Mesodermal cell (in vitro differentiated cells): Measurements from ENCODE around the gene TPST1.

Source experiments
- H3K27ac ChIP-seq: 2 replicates; pipeline ENCODE4 v1.7.0; 2013; ENCODE audit warnings: mild to moderate bottlenecking, low read depth, low read length, moderate library complexity; ENCODE audit not compliant: severe bottlenecking
- H3K36me3 ChIP-seq: 2 replicates; pipeline ENCODE4 v1.7.1; 2013; ENCODE audit warnings: mild to moderate bottlenecking, low read length, moderate library complexity; ENCODE audit not compliant: control insufficient read depth, insufficient read depth
- H3K4me1 ChIP-seq: one replicate; pipeline ENCODE4 v1.7.1; 2013; ENCODE audit warnings: mild to moderate bottlenecking, low read length; ENCODE audit not compliant: insufficient read depth, control insufficient read depth, poor library complexity, severe bottlenecking
- H3K4me3 ChIP-seq: 2 replicates; pipeline ENCODE4 v1.7.0; 2013; ENCODE audit warnings: low read length, control low read depth, mild to moderate bottlenecking; ENCODE audit not compliant: insufficient read depth, poor library complexity, severe bottlenecking; ENCODE audit errors: extremely low read depth
- H3K9me3 ChIP-seq: 2 replicates; pipeline ENCODE4 v1.7.1; 2013; ENCODE audit warnings: mild to moderate bottlenecking, low read length, moderate library complexity; ENCODE audit not compliant: control insufficient read depth
- WGBS, 2 experiments: methylation state at CpG; one replicate each; pipeline ENCODE4 v1.1.5; 2013; ENCODE audit warnings: missing lambda C conversion rate in 2 of 2; ENCODE audit not compliant: insufficient coverage in 2 of 2; 5-methylcytosine and 5-hydroxymethylcytosine counted together

TPST1 gene

GRCh38 chr7:66282591-66282935, 77.4 kb downstream of the TPST1 start:
- 90% methylated on average over 2 of the region's 6 CpGs; no CpG with 5 or more reads in 1 of the 2 experiments for WGBS, 2 experiments
- Histone ChIP-seq H3K4me3 (no peak overlapping the region), H3K9me3 (no peaks in the 10 kb centered on the region), H3K4me1 (peaks cover 7% of the 10 kb centered on the region), H3K36me3 (no peaks in the 10 kb centered on the region), H3K27ac (peak overlapping the region; percentile 51)

GRCh38 chr7:66283003-66283920, 78.1 kb downstream of the TPST1 start:
- no peak overlapping the region for H3K27ac ChIP-seq
- no CpG with 5 or more reads among the region's 5 CpGs for WGBS, 2 experiments
- no peak overlapping the region for H3K4me3 ChIP-seq
- H3K36me3 ChIP-seq: no peaks in the 10 kb centered on the region
- no peaks in the 10 kb centered on the region for H3K9me3 ChIP-seq
- peaks cover 7% of the 10 kb centered on the region for H3K4me1 ChIP-seq

GRCh38 chr7:66296001-66296521, 90.9 kb downstream of the TPST1 start:
- Histone ChIP-seq H3K9me3 (peaks cover 3% of the 10 kb centered on the region), H3K4me1 (no peaks in the 10 kb centered on the region), H3K27ac (no peak overlapping the region), H3K36me3 (no peaks in the 10 kb centered on the region), H3K4me3 (no peak overlapping the region)
- WGBS, 2 experiments: no CpG with 5 or more reads among the region's 1 CpG

GRCh38 chr7:66296557-66296956, 91.4 kb downstream of the TPST1 start:
- no peaks in the 10 kb centered on the region for H3K4me1 ChIP-seq
- peaks cover 3% of the 10 kb centered on the region for H3K9me3 ChIP-seq
- H3K27ac ChIP-seq: no peak overlapping the region
- no peaks in the 10 kb centered on the region for H3K36me3 ChIP-seq
- WGBS, 2 experiments: 80% methylated on average over 1 of the region's 3 CpGs; no CpG with 5 or more reads in 1 of the 2 experiments
- no peak overlapping the region for H3K4me3 ChIP-seq

- Histone ChIP-seq H3K27ac (no peak overlapping the region), H3K4me3 (no peak overlapping the region), H3K36me3 (no peaks in the 10 kb centered on the region), H3K4me1 (no peaks in the 10 kb centered on the region), H3K9me3 (peaks cover 3% of the 10 kb centered on the region)
These were observed 92.4 kb downstream of the TPST1 start for GRCh38 chr7:66297579-66297978.

- WGBS, 2 experiments: 80 to 100% methylated on average over 1 to 2 of the region's 2 CpGs
- H3K9me3 ChIP-seq: peaks cover 3% of the 10 kb centered on the region
- no peak overlapping the region for H3K4me3 ChIP-seq
- H3K36me3 ChIP-seq: no peaks in the 10 kb centered on the region
- H3K27ac ChIP-seq: no peak overlapping the region
- H3K4me1 ChIP-seq: no peaks in the 10 kb centered on the region
These were observed 96.1 kb downstream of the TPST1 start for GRCh38 chr7:66301249-66301648.

- Histone ChIP-seq H3K4me3 (no peak overlapping the region), H3K4me1 (no peaks in the 10 kb centered on the region), H3K36me3 (no peaks in the 10 kb centered on the region), H3K27ac (no peak overlapping the region), H3K9me3 (peaks cover 2% of the 10 kb centered on the region)
- no CpG with 5 or more reads among the region's 3 CpGs for WGBS, 2 experiments
These were observed 96.6 kb downstream of the TPST1 start for GRCh38 chr7:66301737-66302136.

GRCh38 chr7:66303454-66304155, 98.5 kb downstream of the TPST1 start:
- Histone ChIP-seq H3K9me3 (no peaks in the 10 kb centered on the region), H3K4me1 (no peaks in the 10 kb centered on the region), H3K4me3 (no peak overlapping the region), H3K27ac (no peak overlapping the region), H3K36me3 (no peaks in the 10 kb centered on the region)
- WGBS, 2 experiments: 82 to 95% methylated on average over 5 of the region's 8 CpGs

GRCh38 chr7:66304536-66304935, 99.4 kb downstream of the TPST1 start:
- no peak overlapping the region for H3K27ac ChIP-seq
- no peaks in the 10 kb centered on the region for H3K9me3 ChIP-seq
- no peaks in the 10 kb centered on the region for H3K36me3 ChIP-seq
- no peak overlapping the region for H3K4me3 ChIP-seq
- no peaks in the 10 kb centered on the region for H3K4me1 ChIP-seq
- WGBS, 2 experiments: 60% methylated on average over 1 of the region's 4 CpGs; no CpG with 5 or more reads in 1 of the 2 experiments

GRCh38 chr7:66306243-66306642, 101.1 kb downstream of the TPST1 start:
- H3K36me3 ChIP-seq: no peaks in the 10 kb centered on the region
- H3K4me1 ChIP-seq: no peaks in the 10 kb centered on the region
- no peak overlapping the region for H3K4me3 ChIP-seq
- no peak overlapping the region for H3K27ac ChIP-seq
- 82 to 88% methylated on average over 1 to 2 of the region's 2 CpGs for WGBS, 2 experiments
- no peaks in the 10 kb centered on the region for H3K9me3 ChIP-seq
